HEK293 (cell line): Measurements from ENCODE around the gene AKNA.

Experiments
- CTCF ChIP-seq: fragments of 450-650 bp; formaldehyde crosslinking; IDR thresholded peaks from 2 replicates; pipeline ENCODE4 v1.5.1; 2016; ENCODE audit warnings: missing biosample characterization, missing genetic modification characterization
- ELK4 ChIP-seq: IDR thresholded peaks from 2 replicates; pipeline ENCODE4 v1.6.1; 2011; ENCODE audit warnings: mild to moderate bottlenecking, low read depth, low read length, borderline replicate concordance
- KLF17 ChIP-seq: fragments of 450-650 bp; formaldehyde crosslinking; IDR thresholded peaks from 2 replicates; pipeline ENCODE4 v1.5.1; 2016; ENCODE audit warnings: missing biosample characterization, missing genetic modification characterization
- KLF9 ChIP-seq: fragments of 450-650 bp; formaldehyde crosslinking; IDR thresholded peaks from 2 replicates; pipeline ENCODE4 v1.5.1; 2016; ENCODE audit warnings: missing biosample characterization, missing genetic modification characterization, low read depth
- ZNF248 ChIP-seq: fragments of 450-650 bp; formaldehyde crosslinking; IDR thresholded peaks from 2 replicates; pipeline ENCODE4 v1.5.1; 2017; ENCODE audit warnings: missing biosample characterization, missing genetic modification characterization
- ZNF280C ChIP-seq: fragments of 450-650 bp; formaldehyde crosslinking; IDR thresholded peaks from 2 replicates; pipeline ENCODE4 v1.5.1; 2016; ENCODE audit warnings: missing biosample characterization, missing genetic modification characterization
- ZNF513 ChIP-seq: fragments of 450-650 bp; IDR thresholded peaks from 2 replicates; pipeline ENCODE4 v1.5.1; 2018; ENCODE audit warnings: missing biosample characterization, missing genetic modification characterization
- ZNF548 ChIP-seq: fragments of 450-650 bp; formaldehyde crosslinking; IDR thresholded peaks from 2 replicates; pipeline ENCODE4 v1.5.1; 2016; ENCODE audit warnings: missing biosample characterization, missing genetic modification characterization
- ZNF580 ChIP-seq: fragments of 450-650 bp; formaldehyde crosslinking; IDR thresholded peaks from 2 replicates; pipeline ENCODE4 v1.5.1; 2016; ENCODE audit warnings: missing biosample characterization, missing genetic modification characterization
- ZNF677 ChIP-seq: fragments of 450-650 bp; IDR thresholded peaks from 2 replicates; pipeline ENCODE4 v1.5.0; 2018; ENCODE audit warnings: missing biosample characterization, mild to moderate bottlenecking, missing genetic modification characterization, moderate library complexity

GRCh38 chr9:114341152-114341830, 46.5 kb downstream of the AKNA start:
- TF ChIP-seq ZNF548 (tag by site-specific recombination): no peak
- TF ChIP-seq ZNF280C (tag by site-specific recombination): no peak
- no peak for TF ChIP-seq ZNF677 (tag by site-specific recombination)
- no peak for TF ChIP-seq ZNF513
- no peak for TF ChIP-seq KLF17 (tag by site-specific recombination)
- TF ChIP-seq ZNF580 (tag by site-specific recombination): no peak
- TF ChIP-seq CTCF (tag by site-specific recombination): no peak
- TF ChIP-seq KLF9: no peak
- no peak for TF ChIP-seq ELK4
- no peak for TF ChIP-seq ZNF248
